Activated CD4-positive, alpha-beta T cell treated with anti-CD3 and anti-CD28 coated beads for 24 hours (primary cell): ENCODE results near the gene MMS22L.

Experiments
- DNase-seq, 2 donors: peaks; one replicate each; pipeline ENCODE4 v3.0.0-alpha.2; 2020; ENCODE audit warnings: low read depth in 2 of 2

MMS22L gene

GRCh38 chr6:97282726-97283617, at the start of gene MMS22L:
Gene MMS22L (minus strand): TSS chr6:97283216. CDS start chr6:97282477, 739 bp downstream.
- DNase-seq = peak; percentile 81 to 90

- DNase-seq = no peak
These were observed 39.8 kb upstream of the MMS22L start for GRCh38 chr6:97322811-97323210.

GRCh38 chr6:97322226-97322625, 39.2 kb upstream of the MMS22L start:
- no peak for DNase-seq

GRCh38 chr6:97316978-97317377, 34.0 kb upstream of the MMS22L start:
- DNase-seq = no peak

GRCh38 chr6:97312241-97312640, 29.2 kb upstream of the MMS22L start:
- DNase-seq = no peak

- DNase-seq = no peak
These were observed 23.7 kb upstream of the MMS22L start for GRCh38 chr6:97306544-97307320.

- DNase-seq = no peak
These were observed 22.5 kb upstream of the MMS22L start for GRCh38 chr6:97305414-97306066.

- DNase-seq = no peak
These were observed 21.7 kb upstream of the MMS22L start for GRCh38 chr6:97304701-97305100.

GRCh38 chr6:97294451-97294850, 11.4 kb upstream of the MMS22L start:
- no peak for DNase-seq

GRCh38 chr6:97293198-97293696, 10.2 kb upstream of the MMS22L start:
- DNase-seq = no peak

- DNase-seq = no peak
These were observed 9.7 kb upstream of the MMS22L start for GRCh38 chr6:97292671-97293070.

GRCh38 chr6:97291896-97292295, 8.9 kb upstream of the MMS22L start:
- DNase-seq = no peak

- DNase-seq = no peak
These were observed 6.3 kb upstream of the MMS22L start for GRCh38 chr6:97289332-97289731.

- DNase-seq = no peak
These were observed 5.2 kb upstream of the MMS22L start for GRCh38 chr6:97288188-97288587.

- DNase-seq = no peak
These were observed 734 bp downstream of the MMS22L start for GRCh38 chr6:97282238-97282725.

- DNase-seq = no peak
These were observed 2.2 kb downstream of the MMS22L start for GRCh38 chr6:97280766-97281165.

GRCh38 chr6:97275804-97276203, 7.2 kb downstream of the MMS22L start:
- DNase-seq = no peak

- no peak for DNase-seq
These were observed 13.2 kb downstream of the MMS22L start for GRCh38 chr6:97269821-97270220.

- DNase-seq = no peak
These were observed 20.3 kb downstream of the MMS22L start for GRCh38 chr6:97262676-97263075.

- DNase-seq = no peak
These were observed 36.2 kb downstream of the MMS22L start for GRCh38 chr6:97246842-97247241.

GRCh38 chr6:97240222-97240621, 42.8 kb downstream of the MMS22L start:
- DNase-seq = no peak

GRCh38 chr6:97231911-97232310, 51.1 kb downstream of the MMS22L start:
- DNase-seq = no peak
